Neutrophil (primary cell): Measurements from ENCODE around the gene USB1.

Experiments used
- H3K27ac ChIP-seq: fragments of 200-600 bp; sonication (generic); 2 replicates; pipeline ENCODE4 v1.5.1; 2016; ENCODE audit warnings: mild to moderate bottlenecking, moderate library complexity
- H3K27me3 ChIP-seq: fragments of 200-600 bp; sonication (generic); 2 replicates; pipeline ENCODE4 v1.6.0; 2016; ENCODE audit warnings: mild to moderate bottlenecking
- H3K36me3 ChIP-seq: fragments of 200-600 bp; sonication (generic); 2 replicates; pipeline ENCODE4 v1.5.1; 2017
- H3K4me1 ChIP-seq, 2 experiments: fragments of 200-600 bp in 1 of 2; sonication (generic) in 1 of 2; 1 replicate in 1 of 2; 2 replicates in 1 of 2; pipeline versions ENCODE4 v1.5.1 to v1.6.1; 2013 to 2016; ENCODE audit warnings: low read depth in 1 of 2, low read length in 1 of 2, mild to moderate bottlenecking in 1 of 2, moderate library complexity in 1 of 2; ENCODE audit not compliant: control insufficient read depth in 1 of 2, insufficient read depth in 1 of 2
- H3K4me3 ChIP-seq, 2 experiments: fragments of 200-600 bp in 1 of 2; sonication (generic) in 1 of 2; 1 replicate in 1 of 2; 2 replicates in 1 of 2; pipeline ENCODE4 v1.5.1; 2013 to 2016; ENCODE audit warnings: low read depth in 1 of 2, low read length in 1 of 2, mild to moderate bottlenecking in 1 of 2, moderate library complexity in 1 of 2
- H3K9me3 ChIP-seq: fragments of 200-600 bp; sonication (generic); 2 replicates; pipeline ENCODE4 v1.5.1; 2016
- TF ChIP-seq, protein P1 (sequence below): fragments of 200-600 bp; sonication (generic); IDR thresholded peaks from 2 replicates; pipeline ENCODE4 v1.5.1; 2016; ENCODE audit warnings: antibody characterized with exemption

USB1 gene

DNA sequence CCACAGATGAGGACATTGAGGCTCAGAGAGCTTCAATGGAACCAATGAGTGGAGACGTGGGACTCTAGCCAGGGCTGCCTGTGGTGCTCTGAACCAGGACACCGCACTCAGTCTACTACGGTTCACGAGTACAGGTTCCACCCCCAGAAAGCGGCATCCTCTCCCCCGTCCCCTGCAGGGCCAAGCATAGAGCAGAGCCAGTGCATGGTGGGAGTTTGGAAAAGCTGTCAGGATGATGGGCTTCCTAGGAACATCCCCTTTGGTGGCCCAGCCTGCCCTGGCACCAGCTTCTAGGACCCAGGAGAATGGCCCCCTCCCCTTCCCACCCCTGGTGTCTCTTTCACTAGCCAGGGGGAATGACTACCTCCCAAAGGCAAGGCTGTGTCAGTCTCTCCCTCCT lies 9.1 kb upstream of the USB1 start:
- peaks cover 3% of the 10 kb centered on the region for H3K27me3 ChIP-seq

DNA sequence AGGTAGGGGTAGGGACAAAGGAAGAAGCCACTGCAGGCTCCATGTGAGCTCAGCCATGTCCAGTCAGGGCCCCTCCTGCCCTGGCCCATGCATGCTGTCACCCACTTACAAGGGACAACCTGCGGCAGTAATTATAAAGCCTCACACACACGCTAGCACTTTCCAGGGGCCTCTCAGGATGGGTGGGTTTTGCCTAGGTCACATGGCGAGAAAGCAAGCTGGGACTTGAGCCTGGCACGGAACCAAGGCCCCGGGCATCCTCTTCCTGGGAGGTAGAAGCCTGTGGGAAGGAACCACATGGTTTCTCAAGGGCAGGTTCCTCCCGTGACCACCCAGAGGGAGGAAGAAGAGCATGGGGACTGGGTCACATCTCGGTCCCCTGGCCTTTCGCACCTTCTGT lies 7.8 kb upstream of the USB1 start:
- Histone ChIP-seq H3K4me1 (peaks cover 48 to 58% of the 10 kb centered on the region in 2 experiments), H3K4me3 (no peak overlapping the region), H3K27ac (peak overlapping the region; percentile 74), H3K9me3 (no peaks in the 10 kb centered on the region), H3K27me3 (no peaks in the 10 kb centered on the region), H3K36me3 (peaks cover 29% of the 10 kb centered on the region)
- TF ChIP-seq, protein P1, sequence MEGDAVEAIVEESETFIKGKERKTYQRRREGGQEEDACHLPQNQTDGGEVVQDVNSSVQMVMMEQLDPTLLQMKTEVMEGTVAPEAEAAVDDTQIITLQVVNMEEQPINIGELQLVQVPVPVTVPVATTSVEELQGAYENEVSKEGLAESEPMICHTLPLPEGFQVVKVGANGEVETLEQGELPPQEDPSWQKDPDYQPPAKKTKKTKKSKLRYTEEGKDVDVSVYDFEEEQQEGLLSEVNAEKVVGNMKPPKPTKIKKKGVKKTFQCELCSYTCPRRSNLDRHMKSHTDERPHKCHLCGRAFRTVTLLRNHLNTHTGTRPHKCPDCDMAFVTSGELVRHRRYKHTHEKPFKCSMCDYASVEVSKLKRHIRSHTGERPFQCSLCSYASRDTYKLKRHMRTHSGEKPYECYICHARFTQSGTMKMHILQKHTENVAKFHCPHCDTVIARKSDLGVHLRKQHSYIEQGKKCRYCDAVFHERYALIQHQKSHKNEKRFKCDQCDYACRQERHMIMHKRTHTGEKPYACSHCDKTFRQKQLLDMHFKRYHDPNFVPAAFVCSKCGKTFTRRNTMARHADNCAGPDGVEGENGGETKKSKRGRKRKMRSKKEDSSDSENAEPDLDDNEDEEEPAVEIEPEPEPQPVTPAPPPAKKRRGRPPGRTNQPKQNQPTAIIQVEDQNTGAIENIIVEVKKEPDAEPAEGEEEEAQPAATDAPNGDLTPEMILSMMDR, result no peak

More for the DNA sequence above, 9.1 kb upstream of the USB1 start:
- Histone ChIP-seq H3K4me3 (no peak overlapping the region), H3K9me3 (no peaks in the 10 kb centered on the region), H3K27ac (no peak overlapping the region), H3K36me3 (peaks cover 19% of the 10 kb centered on the region), H3K4me1 (peaks cover 34 to 45% of the 10 kb centered on the region in 2 experiments)
- TF ChIP-seq, protein P1, result no peak

DNA sequence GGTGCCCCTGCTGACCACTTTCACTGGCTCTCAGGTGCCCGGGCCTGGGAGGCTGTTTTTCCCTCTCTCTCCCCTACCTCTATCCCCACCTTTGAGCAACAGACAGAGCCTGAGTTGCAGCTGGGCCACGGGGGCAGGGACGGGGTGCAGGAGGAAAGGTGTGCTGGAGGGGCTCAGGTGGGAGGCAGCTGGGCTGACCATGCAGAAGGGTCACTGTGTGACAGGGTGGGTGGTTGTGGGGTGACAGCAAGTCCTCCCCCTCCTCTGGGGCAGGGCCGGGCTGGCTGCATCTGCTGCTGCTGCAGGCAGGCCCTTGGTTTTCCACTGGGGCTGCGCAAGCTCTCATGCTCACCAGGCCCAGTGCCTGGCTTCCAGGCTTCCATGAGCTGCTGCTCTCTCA lies 7.3 kb upstream of the USB1 start:
- Histone ChIP-seq H3K36me3 (peaks cover 29% of the 10 kb centered on the region), H3K27ac (peak overlapping the region; percentile 74), H3K27me3 (no peaks in the 10 kb centered on the region), H3K9me3 (no peaks in the 10 kb centered on the region), H3K4me3 (peak overlapping the region in 1 of 2 experiments; percentile 34), H3K4me1 (peaks cover 53 to 63% of the 10 kb centered on the region in 2 experiments)
- TF ChIP-seq, protein P1, result no peak

DNA sequence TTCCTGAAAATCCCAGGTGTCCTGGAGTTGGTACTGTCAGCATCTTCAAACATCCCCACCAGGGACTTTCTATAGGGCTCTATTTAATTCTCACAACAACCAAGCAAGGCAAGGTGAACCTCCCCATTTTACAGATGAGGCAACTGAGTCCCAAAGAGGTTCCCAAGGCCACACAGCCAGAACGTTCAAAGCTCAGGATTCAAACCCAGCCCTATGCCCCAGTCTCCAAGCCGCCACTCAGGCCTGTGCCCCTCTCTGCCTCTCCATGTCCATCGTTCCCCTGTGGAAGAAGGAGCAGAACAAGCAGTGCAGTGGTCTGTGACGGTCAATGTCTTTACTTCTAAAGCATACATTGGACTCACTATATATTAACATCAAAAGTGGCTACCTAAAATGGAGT lies 6.8 kb upstream of the USB1 start:
- peaks cover 57 to 67% of the 10 kb centered on the region in 2 experiments for H3K4me1 ChIP-seq
- H3K27ac ChIP-seq, result peak overlapping the region; percentile 74
- TF ChIP-seq, protein P1, result no peak
- peak overlapping the region; percentile 15 to 34 for H3K4me3 ChIP-seq
- no peaks in the 10 kb centered on the region for H3K27me3 ChIP-seq
- H3K9me3 ChIP-seq, result no peaks in the 10 kb centered on the region
- peaks cover 29% of the 10 kb centered on the region for H3K36me3 ChIP-seq

DNA sequence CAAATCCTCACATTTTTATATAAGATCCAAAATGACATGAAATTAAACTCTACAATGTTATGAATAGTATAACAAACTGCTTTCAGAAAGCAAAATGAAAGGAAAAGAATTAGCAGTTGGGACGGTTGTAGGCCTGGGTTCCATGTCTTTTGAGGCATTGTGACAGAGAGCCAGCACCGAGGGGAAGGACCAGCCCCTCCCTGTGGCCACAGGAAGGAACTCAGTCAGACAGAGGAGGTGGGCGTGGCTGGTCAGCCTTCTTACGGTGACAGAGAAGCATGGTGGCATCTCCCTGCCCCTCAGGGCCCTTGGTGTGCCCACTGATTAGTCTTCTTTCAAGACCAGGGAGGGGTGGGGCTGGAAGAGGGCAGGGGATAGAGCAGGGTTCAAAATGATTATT lies 6.4 kb upstream of the USB1 start:
- Histone ChIP-seq H3K9me3 (no peaks in the 10 kb centered on the region), H3K4me1 (peaks cover 61 to 72% of the 10 kb centered on the region in 2 experiments), H3K27me3 (no peaks in the 10 kb centered on the region), H3K27ac (peak overlapping the region; percentile 74), H3K4me3 (peak overlapping the region; percentile 15 to 34), H3K36me3 (peaks cover 29% of the 10 kb centered on the region)
- TF ChIP-seq, protein P1, result peak; percentile 83
